ENCODE results near the gene SLC26A9.
"Not testable (repeated sequence)": the region's sequence is repeated elsewhere in the genome, so short reads cannot be mapped to it uniquely, and the experiment has no call there.

SLC26A9 gene

GRCh38 chr1:205889706-205890105, 53.5 kb downstream of the SLC26A9 start:
- not testable (repeated sequence) for DNase-seq (ENCODE audit: low read depth)

GRCh38 chr1:205889006-205889405, 54.2 kb downstream of the SLC26A9 start:
- DNase-seq (ENCODE audit: low read depth) = not testable (repeated sequence)

GRCh38 chr1:205883792-205884191, 59.5 kb downstream of the SLC26A9 start:
- no peak for DNase-seq (ENCODE audit: low read depth)

- DNase-seq (ENCODE audit: low read depth) = no peak
Observed at GRCh38 chr1:205880923-205881322, 62.3 kb downstream of the SLC26A9 start.

- no peak for DNase-seq (ENCODE audit: low read depth)
Observed at GRCh38 chr1:205879974-205880373, 63.3 kb downstream of the SLC26A9 start.

GRCh38 chr1:205878026-205878425, 65.2 kb downstream of the SLC26A9 start:
- DNase-seq (ENCODE audit: low read depth) = no peak

GRCh38 chr1:205873148-205873547, 70.1 kb downstream of the SLC26A9 start:
- DNase-seq (ENCODE audit: low read depth) = not testable (repeated sequence)

GRCh38 chr1:205870236-205870635, 73.0 kb downstream of the SLC26A9 start:
- DNase-seq (ENCODE audit: low read depth) = no peak
